ENCODE measurements around the gene LPO. TPM values are rescaled to one million over a fixed set of nuclear protein-coding genes. Genes with fewer than 3 reads are reported as not detected.
A peak's percentile ranks its signal among the peaks of the same experiment; 100 is the strongest.

Gene LPO
- total RNA-seq, 1 experiment from 2014 or later, result 0.05 TPM

DNA sequence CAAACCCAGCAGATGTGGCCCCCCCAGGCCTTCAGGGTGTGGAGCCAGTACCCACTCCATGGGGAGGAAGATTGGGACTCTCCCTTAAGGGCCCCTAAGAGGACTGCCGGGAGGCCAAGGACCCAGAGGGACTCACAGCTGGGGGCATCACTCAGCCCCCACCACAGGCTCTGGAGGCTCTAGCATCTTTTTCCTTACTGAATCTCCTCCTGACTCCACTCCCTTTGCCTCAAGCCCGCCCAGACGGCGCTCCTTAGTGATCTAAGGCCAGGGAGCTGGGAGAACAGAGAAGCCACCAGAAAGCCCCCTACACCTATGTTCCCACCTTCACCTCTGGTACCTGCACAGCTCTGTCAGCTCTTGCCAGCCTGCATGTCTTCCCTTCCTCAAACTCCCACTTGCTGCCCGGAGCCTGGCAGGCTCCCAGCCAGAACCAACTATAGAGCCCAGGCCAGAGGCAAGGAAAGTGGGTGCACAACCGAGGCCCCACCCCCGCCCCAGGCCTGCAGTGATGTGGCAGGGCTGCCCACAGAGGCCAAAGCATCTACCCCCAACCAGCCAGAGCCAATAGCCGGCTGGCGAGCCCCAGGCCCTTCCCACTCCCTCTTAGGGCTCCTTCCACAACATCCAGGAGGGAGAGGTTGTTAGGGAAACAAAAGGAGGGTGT is 64.7 kb downstream of the LPO start:
- no peak for DNase-seq (ENCODE audit: low read depth)

DNA sequence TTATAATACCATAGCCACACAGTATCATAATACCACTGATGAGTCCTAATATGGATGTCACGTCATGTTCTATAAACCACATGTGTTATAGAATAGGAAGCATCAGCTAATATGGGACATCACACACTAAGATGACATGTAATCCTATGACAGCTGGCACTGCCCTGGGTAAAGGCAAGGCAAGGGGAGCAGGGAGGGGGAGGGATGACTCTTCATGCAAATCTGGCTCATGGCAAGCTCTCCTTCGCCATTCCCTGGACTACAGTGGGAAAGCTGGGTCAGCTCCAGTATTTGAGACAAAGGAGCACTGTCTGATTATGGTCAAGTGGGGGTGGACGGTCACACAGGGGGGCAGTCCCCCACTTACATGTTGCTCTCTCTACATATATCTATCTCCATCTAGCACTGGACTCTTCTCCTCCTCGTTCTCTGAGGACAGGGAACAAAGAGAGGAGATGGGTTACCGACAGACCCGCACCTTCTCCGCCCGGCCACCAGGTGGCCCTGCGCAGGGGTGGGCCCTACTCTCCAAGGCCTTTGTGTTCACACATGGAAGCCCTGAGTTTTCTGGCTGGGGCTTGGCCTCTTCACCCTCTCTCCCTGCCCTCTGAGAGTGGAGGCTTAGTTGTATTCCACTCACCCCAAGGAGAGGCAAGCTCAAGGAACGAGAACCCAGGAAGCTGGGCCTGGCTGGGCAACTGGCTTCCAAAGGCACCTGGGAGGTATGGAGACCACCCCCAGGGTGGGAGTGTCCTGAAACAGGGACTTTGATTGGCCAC is 65.8 kb downstream of the LPO start:
- DNase-seq (ENCODE audit: low read depth), result peak; percentile 49

DNA sequence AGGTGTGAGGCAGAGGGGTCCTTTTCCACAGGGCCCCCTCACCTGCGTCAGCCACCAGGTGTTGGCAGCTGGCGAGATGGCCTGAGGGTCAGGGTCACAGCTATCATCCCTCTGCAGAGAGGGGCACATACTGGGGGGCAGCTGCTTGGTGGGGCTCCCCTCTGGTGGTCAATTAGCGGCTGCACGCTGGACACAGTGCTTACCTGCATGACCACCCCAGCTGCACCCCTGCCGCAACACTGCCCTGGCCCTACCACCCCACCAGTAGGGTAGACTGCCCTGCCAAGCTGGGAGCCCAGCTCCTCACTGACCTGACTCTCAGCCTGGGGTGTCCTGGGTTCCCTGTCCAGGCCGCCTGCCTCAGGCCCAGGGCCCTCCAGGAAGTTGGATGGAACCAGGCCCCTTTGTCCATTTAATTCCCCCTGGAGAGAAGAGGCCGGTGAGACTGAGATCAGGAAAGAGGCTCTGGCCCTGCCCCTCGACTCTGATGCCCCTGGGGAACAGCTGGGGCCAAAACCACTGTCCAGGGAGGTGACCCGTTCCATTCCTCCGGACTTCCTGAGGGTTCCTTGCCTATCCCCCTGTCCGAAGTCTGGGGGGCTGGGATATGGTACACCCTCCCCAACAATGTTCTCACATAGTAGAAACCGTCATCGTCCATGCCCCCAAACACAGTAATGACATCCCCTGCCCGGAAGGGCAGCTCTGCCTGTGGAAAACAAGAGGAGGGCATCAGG is 66.5 kb downstream of the LPO start:
- DNase-seq (ENCODE audit: low read depth), result no peak

DNA sequence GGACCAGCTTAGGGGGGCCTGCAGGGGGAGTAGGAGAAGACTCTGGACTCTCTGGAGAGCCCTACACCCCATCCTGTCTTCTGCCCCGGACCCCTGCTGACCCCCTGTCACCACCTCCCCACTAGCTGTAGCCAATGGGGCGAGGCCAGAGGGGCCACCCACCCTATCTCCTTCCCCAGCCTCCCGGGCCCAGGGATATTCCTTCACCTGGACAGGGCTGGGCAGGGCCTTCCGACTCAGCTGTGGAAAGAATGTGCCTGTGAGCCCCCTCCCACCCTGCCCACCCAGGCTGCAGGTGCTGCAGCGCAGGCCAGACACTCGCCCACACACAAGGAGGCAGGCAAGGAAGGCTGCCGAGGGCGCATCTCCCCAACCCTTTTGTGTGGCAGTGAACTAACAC is 67.2 kb downstream of the LPO start:
- no peak for DNase-seq (ENCODE audit: low read depth)

DNA sequence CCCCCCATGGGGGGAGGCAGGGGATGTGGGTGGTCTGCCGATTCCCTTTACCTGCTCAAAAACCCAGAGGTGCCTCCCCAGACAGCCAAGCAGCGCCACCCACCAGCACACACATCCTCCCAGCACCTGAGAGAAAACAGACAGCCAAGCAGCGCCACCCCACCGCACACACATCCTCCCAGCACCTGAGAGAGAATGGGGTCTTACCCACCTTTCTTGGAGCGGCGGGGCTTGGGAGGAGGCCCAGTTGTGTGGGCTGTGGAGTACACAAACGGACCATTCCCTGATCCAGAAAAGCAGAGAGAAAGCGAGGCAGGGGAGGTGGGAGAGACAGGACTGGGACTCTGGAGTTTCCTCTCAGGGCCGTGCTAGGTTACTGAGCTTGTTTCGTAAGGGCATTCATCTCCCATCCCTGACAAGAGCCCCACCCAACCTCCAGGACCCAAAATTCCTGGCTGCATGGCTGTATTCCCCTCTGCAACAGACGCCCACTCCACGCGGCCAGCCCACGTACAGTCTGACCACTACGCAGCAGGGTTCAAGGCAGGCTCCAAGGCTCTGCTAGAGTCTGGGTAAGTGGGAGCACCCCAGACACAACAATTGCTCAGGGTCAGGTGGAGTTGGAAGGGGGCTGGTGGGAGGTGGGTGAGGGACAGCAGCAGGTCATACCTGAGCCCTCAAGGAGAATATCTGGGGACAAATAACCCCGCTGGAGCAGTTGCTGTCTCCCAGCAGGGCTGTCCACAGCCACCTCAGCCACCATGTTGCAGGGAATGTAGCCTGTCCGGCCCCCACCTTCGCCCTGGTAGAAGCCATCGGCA is 68.0 kb downstream of the LPO start:
- no peak for DNase-seq (ENCODE audit: low read depth)

DNA sequence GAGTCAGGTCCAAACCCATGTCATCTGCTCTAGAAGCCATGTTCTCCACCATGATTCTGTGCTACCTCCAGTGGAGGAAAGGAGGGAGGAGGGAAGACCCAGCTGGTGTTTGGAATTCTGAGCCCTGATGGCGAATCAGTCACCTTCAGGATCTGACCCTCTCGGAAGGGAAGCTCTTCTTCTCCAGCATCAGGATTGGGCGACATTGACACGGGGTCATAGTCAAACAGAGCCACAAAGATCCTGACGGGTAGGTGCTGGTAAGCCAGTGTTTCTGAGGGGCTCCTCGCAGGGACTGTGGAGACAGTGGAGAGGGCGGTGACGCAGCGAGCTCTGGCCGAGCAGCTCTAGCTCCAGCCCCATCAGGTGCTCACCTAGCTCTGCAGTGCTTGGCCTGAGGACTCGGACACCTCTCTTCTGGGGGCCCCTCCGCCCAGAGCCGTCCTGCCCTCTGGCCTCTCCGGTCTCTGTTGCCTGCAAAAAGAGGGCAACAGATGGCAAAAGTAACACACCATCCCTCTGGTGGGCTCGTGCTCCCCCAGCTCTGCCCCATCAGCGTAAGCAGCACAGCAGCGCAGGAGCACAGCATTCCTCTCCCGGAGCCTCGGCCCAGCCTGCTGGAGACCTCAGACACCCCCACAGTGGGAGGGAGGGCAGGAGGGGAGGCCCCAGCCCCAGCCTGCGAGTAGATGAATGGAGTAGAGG is 69.2 kb downstream of the LPO start:
- DNase-seq (ENCODE audit: low read depth), result no peak

DNA sequence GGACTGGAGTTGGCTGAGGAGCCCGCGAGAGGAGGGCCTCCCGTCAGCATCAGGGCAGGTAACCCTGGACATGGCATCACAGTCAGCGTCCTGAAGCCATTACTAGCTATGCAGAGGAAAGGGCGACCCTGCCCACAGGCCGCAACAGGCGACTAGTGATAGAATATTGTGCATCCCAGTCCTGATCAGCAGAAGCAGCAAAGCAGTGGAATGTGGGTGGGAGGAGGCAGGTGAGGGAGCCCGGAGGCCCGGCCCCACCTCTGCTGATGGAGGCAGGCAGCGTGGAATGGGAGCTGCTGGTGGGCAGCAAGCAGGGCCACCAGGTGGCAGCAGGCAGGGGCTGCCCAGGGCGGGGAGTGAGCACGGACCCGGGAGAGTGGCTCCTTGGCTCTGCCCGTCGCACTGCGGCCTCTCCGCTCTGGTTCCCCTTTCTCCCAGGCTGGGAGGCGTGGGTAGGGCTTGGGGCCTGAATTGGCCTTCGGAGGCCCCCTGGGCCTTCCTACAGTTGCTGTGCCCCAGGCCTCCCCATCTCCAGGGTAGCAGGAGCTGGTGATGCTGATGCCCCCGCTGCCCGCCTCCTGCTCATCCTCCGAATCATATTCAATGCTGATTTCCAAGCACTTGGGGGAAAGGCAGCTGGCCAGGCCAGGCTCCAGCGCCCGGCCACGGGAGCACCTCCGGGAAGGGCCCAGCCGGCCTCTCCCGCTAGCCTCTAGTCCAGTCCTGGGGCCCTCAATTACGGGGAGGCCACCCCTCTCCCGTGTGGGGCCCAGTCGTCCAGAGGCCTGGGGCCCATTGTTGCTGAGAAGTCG is 70.0 kb downstream of the LPO start:
- no peak for DNase-seq (ENCODE audit: low read depth)

DNA sequence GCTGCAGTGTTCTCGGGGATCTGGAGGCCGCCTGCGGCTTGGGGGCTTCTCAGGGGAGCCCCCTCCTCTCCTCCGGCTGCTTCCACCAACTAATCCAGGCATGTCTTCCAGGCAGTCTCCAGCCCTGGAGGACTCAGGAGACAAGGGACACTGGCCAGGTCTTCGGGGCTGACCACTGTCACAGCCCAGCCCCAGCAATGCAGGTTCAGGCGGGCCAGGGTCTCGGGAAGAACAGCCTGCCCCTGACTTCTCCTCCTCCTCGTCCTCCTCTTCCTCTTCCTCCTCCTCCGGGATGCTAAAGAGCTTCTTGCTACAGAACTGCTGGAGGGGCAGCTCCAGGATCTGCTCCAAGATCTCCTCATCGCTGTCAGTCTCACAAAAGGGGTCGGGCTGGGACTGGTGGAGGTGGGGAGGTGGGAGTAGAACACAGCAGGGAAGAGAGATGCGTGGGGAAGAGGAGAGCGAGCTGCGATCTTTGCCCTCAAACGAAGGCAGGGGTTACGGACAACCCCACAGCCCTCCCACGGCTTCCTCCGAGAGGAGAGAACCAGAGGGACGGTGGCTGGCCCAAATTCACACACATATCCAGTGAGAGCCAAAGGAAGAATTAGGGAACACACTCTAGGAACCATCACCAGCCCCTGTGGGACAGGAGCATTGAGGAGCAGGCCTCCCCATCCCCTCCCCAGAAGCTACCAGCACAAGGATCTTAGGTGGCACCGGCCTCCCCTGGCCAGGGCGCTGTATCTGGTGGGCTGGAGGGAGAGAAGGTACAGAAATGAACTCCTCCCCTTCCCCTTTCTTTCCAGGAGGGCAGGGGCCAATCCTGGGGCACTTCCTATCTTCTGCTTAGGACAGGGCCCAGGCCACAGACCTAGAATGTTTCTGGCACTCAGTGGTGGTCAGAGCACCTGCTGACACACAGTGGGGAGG is 70.9 kb downstream of the LPO start:
- DNase-seq (ENCODE audit: low read depth), result no peak

DNA sequence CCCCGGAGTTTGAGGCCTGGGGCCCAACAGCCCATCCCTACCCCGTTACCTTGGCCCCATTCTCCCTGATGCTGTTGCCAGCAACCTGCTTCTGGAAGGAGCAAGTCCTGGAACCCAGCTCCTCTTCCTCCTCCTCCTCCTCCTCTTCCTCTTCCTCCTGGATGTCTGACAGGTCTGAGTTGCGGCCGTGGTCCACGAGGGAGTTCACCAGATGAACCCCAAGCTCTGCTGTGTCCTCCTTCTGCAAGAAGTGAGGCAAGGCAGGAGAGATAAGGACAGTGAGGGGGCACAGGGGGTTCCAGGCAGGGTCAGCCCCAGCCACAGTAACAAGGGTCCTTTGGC is 71.5 kb downstream of the LPO start:
- DNase-seq (ENCODE audit: low read depth), result no peak

DNA sequence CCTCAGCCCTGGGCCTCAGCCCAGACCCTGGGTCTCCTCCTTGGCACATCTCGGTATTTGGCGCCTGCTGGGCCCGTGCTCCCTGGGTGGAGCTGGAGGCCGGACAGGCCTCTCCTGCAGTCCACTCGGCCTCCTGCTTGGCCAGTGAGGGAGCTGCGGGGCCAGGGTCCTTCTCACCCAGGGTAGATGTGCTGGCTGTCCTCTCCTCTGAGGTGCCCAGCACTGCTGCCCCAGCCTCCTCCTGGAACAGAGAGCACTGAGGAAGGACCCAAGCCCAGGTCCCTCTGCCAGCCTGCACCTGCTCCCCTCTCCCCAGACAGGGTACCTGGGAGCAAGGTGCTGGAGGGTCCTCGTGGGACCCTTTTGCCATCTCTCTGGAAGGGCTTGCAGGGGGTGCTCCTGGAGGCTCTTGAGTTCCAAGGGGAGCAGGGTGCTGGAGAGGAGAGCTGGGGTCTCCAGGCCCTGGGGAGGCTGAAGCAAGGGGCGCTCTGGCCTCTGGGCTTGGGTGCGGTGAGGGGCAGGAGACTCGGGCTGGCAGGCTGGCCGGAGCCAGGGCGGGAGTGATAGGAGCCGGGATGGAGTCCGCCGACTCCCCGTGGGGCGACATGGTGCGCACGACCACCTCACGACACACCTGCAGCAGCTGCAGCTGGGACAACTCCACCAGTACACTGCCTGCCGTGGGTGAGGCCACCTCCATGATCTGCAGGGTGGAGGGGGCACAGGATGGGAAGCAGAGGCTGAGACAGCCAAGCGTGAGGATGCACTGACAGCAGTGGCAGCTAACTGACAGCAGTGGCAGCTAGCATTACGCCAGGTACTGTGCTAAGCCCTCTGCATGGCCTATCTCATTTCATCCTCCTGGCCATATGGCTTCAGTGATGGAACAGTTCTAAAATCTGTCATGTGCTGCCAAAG is 72.4 kb downstream of the LPO start:
- DNase-seq (ENCODE audit: low read depth), result no peak

DNA sequence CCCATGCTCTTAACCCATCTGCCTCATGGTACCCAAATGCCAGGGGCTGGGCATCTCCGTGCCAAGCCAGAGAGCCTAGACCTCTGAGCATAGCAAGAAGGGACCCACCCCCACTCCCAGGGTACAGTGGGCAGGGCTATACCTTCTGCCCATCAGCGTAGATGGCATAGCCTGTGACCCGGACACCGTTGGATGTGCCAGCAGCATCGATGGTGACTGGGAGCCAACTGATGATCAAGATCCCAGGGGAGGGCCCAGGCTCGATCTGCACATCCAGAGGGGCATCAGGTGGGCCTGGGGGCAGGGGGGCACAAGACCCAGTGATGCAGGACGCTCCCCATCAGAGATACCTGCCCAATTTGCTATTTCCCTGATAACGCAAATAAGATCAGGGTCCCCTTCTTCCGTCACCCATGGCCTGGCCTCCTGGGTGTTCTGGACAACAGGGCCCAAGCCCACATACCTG is 73.1 kb downstream of the LPO start:
- no peak for DNase-seq (ENCODE audit: low read depth)

DNA sequence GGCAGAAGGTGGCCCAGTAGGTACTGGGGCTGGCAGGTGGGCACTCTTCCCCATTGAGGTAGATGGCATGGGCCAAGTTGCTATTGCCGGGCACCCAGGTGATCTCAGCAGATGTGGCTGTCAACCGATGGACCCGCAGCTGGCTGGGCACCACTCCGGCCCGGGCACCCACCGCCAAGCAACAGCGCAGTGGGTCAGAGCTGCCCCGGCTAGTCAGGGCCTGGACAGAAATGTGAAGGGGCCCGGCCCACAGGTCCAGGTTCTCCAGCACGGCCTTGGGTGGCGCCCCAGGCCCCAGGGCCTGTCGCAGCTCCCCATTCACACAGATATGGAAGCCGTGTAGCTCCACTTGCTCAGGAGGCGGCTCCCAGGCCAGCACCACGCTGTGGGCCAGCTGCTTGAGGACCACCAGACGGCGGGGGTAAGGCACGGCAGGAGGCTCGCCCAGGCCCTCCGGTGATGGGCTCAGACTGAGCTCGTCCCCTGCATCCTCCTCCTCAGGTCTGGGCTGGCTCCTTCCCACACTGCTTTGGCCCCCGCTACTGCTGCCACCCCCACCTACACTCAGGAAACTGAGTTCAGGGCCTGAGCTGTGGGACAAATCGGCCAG is 73.7 kb downstream of the LPO start:
- DNase-seq (ENCODE audit: low read depth), result no peak

DNA sequence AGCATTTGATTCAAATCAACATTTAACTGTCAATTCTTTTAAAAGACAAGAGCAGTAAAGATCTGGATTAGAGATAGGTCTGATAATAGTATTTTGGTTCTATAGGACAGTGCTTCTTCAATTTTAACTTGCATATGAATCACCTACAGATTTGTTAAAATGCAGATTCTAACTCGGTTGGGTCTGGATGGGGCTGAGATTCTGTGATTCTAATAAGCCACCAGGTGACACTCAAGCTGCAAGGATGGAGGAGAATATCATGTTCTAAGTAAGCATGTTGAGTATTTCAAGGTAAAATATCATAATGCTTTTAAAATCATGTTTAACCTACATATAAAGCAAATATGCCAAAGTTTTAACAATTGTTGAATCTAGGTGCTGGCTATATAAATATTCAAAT is 74.4 kb downstream of the LPO start:
- no peak for DNase-seq (ENCODE audit: low read depth)

DNA sequence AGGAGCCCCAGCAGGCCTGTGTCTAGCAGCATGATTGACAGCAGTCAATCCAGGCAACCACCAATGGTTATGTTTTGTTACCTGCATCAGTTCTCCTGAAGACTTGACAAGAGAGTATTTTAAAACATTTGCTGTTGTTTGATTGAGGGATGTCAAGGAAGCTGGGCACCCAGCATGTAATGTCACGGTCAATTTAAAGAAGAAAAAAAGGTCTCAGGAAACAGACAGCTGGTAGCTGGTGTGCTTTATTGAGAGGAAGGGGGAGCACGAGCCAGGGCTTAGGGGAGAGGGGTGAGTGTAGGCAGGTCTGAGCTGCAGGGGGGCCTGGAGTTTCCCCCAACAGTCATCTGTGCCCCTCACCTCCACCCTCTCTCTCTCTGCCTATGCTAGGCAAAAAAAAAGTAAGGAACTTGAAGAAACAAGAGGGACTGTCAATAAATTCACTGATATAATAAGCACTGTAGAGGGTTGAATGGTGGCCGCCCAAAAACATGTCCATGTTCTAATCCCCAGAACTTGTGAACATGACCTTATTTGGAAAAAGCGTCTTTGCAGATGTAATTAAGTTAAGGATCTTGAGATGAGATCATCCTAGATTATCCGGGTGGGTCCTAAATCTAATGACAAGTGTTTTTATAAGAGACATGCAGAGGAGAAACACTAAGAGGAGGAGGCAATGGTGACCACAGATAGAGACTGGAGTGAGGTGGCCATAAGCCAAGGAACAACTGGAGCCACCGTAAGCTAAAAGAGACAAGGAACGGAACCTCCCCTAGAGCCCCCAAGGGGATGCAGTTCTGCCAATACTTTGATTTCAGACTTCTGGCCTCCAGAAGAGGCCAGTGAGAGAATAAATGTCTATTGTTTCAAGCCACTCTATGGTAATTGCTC is 75.7 kb downstream of the LPO start:
- no peak for DNase-seq (ENCODE audit: low read depth)

DNA sequence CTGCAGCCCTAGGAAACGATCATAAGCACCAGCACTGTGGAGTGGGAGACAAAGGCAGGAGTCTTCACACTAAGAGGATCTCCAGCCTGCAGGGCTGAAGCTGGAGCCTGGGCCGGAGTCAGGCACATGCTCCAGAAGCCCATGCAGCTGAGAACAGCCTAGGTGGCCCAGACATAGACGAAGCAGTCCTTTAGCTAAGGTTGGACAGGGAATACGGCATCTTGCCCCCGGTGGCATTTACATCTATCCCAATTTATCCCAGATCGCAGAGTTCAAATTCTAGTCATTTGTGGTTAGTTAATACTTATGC is 76.3 kb downstream of the LPO start:
- DNase-seq (ENCODE audit: low read depth), result no peak

DNA sequence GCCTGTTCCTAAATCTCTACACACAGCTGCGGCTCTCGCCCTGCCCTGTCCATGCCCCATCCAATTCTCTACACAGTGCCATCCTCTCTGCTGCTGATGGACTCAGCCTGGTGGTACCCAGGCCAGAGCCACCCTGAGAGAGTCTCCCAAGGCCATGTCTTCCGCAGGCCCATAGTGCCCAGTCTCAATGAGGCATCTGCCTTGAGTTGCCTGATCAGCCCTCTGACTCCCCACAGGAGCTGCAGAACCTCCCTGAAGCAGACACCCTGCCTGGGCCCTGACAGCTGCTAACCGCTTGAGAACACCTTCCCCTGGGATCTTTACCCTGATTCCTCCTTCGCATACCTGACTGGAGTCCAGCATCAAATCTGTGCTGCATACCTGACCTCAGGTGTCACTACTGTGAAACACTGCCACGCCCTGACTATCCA is 76.9 kb downstream of the LPO start:
- no peak for DNase-seq (ENCODE audit: low read depth)

DNA sequence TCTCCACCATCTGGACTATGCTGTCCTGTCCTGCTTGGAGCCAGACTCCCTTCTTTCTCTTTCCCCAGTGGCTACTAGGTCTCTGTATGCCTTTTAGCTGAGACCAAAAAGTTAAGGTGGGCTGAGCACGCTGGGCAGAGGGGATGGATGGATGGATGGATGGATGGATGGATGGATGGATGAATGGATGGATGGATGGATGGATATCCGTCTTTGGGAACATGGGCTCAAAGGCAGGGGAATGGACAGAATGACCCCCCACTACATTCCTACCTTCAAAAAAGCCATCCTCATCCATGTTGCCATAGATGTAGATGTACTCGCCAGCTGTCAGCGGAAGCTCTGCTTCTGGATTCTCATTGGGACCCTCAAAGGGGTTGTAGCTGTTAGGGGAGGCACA is 77.4 kb downstream of the LPO start:
- DNase-seq (ENCODE audit: low read depth), result no peak

Data from HT1080 (cell line).